GM23338 (cell line): ENCODE results near the gene SYT2.
A peak's percentile ranks its signal among the peaks of the same experiment; 100 is the strongest.

Experiments used
- CREB1 ChIP-seq: fragments of 250-450 bp; sonication (Bioruptor Pico); IDR thresholded peaks from 2 replicates; pipeline ENCODE4 v1.5.0; 2020; ENCODE audit warnings: low read depth, mild to moderate bottlenecking, moderate library complexity
- CTCF ChIP-seq, 2 experiments: fragments of 200-600 bp in 1 of 2; sonication (generic) in 1 of 2; conservative IDR thresholded peaks; 2 replicates each; pipeline versions ENCODE4 v1.5.1 to v1.6.1; 2016 to 2017; ENCODE audit warnings: antibody characterized with exemption in 2 of 2, low read depth in 2 of 2, mild to moderate bottlenecking in 2 of 2, moderate library complexity in 1 of 2
- ETS1 ChIP-seq: IDR thresholded peaks from 2 replicates; pipeline ENCODE4 v1.6.1; 2016; ENCODE audit warnings: antibody characterized with exemption
- EZH2 ChIP-seq: fragments of 200-600 bp; sonication (generic); IDR thresholded peaks from one replicate; pipeline ENCODE4 v1.8.0; 2017; ENCODE audit warnings: antibody characterized with exemption, mild to moderate bottlenecking, low read depth; ENCODE audit not compliant: unreplicated experiment
- EZH2phosphoT487 ChIP-seq: fragments of 200-600 bp; sonication (generic); IDR thresholded peaks from one replicate; pipeline ENCODE4 v1.8.1; 2018; ENCODE audit warnings: antibody characterized with exemption; ENCODE audit not compliant: unreplicated experiment
- JUNB ChIP-seq: IDR thresholded peaks from one replicate; pipeline ENCODE4 v1.6.1; 2016; ENCODE audit warnings: antibody characterized with exemption; ENCODE audit not compliant: unreplicated experiment
- NANOG ChIP-seq: IDR thresholded peaks from 2 replicates; pipeline ENCODE4 v1.6.1; 2016; ENCODE audit warnings: antibody characterized with exemption, borderline replicate concordance
- POLR2AphosphoS5 ChIP-seq: IDR thresholded peaks from 2 replicates; pipeline ENCODE4 v1.6.1; 2016; ENCODE audit warnings: antibody characterized with exemption, low read depth
- REST ChIP-seq: IDR thresholded peaks from one replicate; pipeline ENCODE4 v1.6.1; 2018; ENCODE audit warnings: antibody characterized with exemption; ENCODE audit not compliant: unreplicated experiment
- STAT1 ChIP-seq: IDR thresholded peaks from one replicate; pipeline ENCODE4 v1.6.1; 2016; ENCODE audit warnings: antibody characterized with exemption; ENCODE audit not compliant: unreplicated experiment
- ZNF114 ChIP-seq: fragments of 250-450 bp; sonication (Bioruptor Pico); IDR thresholded peaks from 2 replicates; pipeline ENCODE4 v1.5.0; 2020; ENCODE audit warnings: mild to moderate bottlenecking, moderate library complexity
- ZNF331 ChIP-seq: fragments of 250-450 bp; sonication (Bioruptor Pico); IDR thresholded peaks from 2 replicates; pipeline ENCODE4 v1.5.0; 2020; ENCODE audit warnings: low read depth, mild to moderate bottlenecking, moderate library complexity

DNA sequence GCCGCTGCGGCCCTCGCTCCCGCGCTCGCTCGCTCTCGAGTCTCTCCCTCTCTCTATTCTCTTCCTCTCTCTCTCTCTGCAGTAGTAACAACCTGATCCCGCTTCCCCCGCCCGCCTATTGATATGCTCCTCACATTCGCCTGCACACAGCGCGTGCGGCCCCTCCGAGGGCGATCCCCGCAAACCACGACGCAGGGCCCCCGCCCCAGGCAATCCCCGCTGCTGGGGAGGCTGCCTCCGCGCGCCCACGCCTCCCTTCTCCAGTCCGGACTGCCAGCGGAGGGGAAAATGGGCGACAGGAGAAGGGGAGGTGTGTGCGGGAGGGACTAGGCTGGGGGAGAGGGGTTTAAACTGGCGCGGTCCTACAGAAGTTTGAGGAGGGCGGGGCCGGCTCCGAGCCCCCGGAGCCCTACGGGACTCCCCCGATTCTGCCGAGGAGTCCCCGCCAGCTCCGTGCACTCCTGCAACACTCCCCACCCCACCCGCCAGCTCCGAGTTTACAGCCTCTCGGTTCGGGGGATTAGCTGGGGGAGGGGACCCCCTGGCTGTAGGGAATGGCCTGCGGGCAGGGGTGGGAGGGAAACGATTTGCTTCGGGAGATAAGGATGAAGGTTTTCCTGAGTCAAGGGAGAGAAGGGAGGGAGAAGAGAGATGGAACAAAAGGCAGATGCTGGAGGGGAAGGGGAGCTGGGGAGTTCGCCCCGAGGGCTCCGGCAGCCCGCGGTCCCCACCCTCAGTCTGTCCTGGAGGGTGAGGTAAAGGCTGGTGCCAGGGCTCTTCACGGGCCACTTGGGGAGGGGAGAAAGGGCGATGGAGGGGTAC, 66.6 kb downstream of the SYT2 start:
- TF ChIP-seq CTCF (conservative IDR thresholded peaks at IDR 0.05; ENCODE audit: low read depth in 2 of 2) (no peak), POLR2AphosphoS5 (no peak), REST (peak; percentile 27), EZH2 (no peak), ETS1 (no peak), JUNB (no peak), CREB1 (CRISPR knock-in tag) (no peak), EZH2phosphoT487 (no peak), ZNF114 (CRISPR knock-in tag) (no peak), ZNF331 (CRISPR knock-in tag) (no peak), STAT1 (no peak), NANOG (no peak)
